HG03439 (cell line): ENCODE data around the gene RASAL3.
A peak's percentile ranks its signal among the peaks of the same experiment; 100 is the strongest.

ENCODE experiments used
- ATAC-seq: cut with Tn5 transposase; IDR thresholded peaks from one replicate; pipeline ENCODE4 v1.9.1; 2021; ENCODE audit warnings: mild to moderate bottlenecking, moderate library complexity; ENCODE audit not compliant: unreplicated experiment

Gene RASAL3

GRCh38 chr19:15436012-15436825, 28.1 kb downstream of the RASAL3 start:
- no peak for ATAC-seq

- ATAC-seq, result no peak
Measured at GRCh38 chr19:15433519-15434069, 30.8 kb downstream of the RASAL3 start.

- peak; percentile 70 for ATAC-seq
Measured at GRCh38 chr19:15432629-15433518, 31.5 kb downstream of the RASAL3 start.

- no peak for ATAC-seq
Measured at GRCh38 chr19:15432018-15432494, 32.3 kb downstream of the RASAL3 start.

- no peak for ATAC-seq
Measured at GRCh38 chr19:15431396-15432017, 32.8 kb downstream of the RASAL3 start.

- no peak for ATAC-seq
Measured at GRCh38 chr19:15430526-15431120, 33.7 kb downstream of the RASAL3 start.

GRCh38 chr19:15429825-15430467, 34.4 kb downstream of the RASAL3 start:
- no peak for ATAC-seq

- ATAC-seq, result no peak
Measured at GRCh38 chr19:15428956-15429824, 35.2 kb downstream of the RASAL3 start.

GRCh38 chr19:15427991-15428471, 36.3 kb downstream of the RASAL3 start:
- no peak for ATAC-seq

GRCh38 chr19:15427350-15427700, 37.0 kb downstream of the RASAL3 start:
- no peak for ATAC-seq

- ATAC-seq, result no peak
Measured at GRCh38 chr19:15426485-15427349, 37.6 kb downstream of the RASAL3 start.

GRCh38 chr19:15425321-15425950, 38.9 kb downstream of the RASAL3 start:
- no peak for ATAC-seq

- ATAC-seq, result no peak
Measured at GRCh38 chr19:15424692-15425272, 39.6 kb downstream of the RASAL3 start.

GRCh38 chr19:15424121-15424520, 40.2 kb downstream of the RASAL3 start:
- no peak for ATAC-seq

- ATAC-seq, result no peak
Measured at GRCh38 chr19:15423130-15423529, 41.2 kb downstream of the RASAL3 start.

- no peak for ATAC-seq
Measured at GRCh38 chr19:15422296-15423075, 41.9 kb downstream of the RASAL3 start.
